GF-D8 (cell line): Measurements from ENCODE around the gene GFPT1.
"Not testable (repeated sequence)": the region's sequence is repeated elsewhere in the genome, so short reads cannot be mapped to it uniquely, and the experiment has no call there.

Experiments
- DNase-seq: peaks from one replicate; lab custom pipeline; 2025; lab: John Stamatoyannopoulos, UW

Gene GFPT1

GRCh38 chr2:69383176-69383812 lies 3.7 kb downstream of the GFPT1 start:
- DNase-seq: no peak

GRCh38 chr2:69382547-69382946 lies 4.5 kb downstream of the GFPT1 start:
- no peak for DNase-seq

GRCh38 chr2:69381337-69381737 lies 5.7 kb downstream of the GFPT1 start:
- DNase-seq: no peak

GRCh38 chr2:69380072-69380917 lies 6.7 kb downstream of the GFPT1 start:
- DNase-seq: no peak

GRCh38 chr2:69376403-69376802 lies 10.6 kb downstream of the GFPT1 start:
- DNase-seq: no peak

DNA sequence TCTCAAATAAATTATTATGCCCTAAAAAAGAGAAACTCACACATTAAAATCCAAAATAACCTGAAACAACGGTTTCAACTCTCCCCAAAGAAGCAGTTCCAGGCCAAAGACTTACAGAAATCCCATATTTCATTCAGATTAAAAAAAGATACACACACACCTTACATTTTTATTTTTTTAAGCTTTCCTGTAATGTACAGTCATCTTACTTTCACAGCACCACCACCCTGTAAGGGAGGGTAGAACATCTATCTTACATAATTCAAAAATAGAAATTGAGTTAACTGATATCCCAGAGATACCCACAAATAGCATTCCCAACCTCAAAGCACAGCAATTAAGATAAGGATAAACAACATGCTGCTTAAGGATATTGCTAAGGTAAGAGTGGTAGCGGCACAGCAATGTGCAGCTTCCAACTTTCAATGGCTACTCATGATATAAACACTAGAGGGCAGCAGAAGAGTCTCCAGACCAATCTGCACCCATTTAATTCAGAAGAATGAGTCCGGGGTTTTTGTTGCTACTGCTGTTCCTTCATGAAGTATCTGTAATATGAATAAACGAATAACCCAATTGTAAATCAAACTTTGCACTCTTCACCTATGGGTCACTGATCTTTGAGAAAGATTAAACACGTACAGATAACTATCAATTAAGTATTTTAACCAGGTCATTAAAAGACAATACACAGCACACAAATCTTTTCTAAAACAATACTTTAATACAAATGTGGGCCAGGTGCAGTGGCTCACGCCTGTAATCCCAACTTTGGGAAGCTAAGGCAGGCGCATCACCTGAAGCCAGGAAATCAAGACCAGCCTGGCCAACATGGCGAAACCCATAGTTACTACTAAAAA lies 11.3 kb downstream of the GFPT1 start:
- no peak for DNase-seq

DNA sequence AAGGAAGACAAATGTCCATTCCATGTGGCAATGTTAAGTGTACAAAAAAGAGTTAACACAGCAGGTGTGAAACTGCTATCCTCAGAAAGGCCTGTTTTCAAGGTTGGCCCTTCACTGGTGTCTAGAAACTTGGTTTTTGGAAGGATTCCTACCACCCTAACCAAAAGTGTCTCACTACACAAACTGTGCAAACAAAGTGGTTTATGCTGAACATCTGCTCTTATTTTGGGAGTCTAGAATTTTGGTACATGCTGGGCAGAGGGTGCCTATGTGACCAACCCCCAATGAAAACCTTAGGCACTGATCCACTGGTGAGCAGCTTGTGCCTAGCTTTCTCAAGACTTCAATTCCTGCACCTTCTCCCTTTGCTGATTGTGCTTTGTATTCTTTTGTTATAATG lies 14.3 kb downstream of the GFPT1 start:
- DNase-seq: no peak

DNA sequence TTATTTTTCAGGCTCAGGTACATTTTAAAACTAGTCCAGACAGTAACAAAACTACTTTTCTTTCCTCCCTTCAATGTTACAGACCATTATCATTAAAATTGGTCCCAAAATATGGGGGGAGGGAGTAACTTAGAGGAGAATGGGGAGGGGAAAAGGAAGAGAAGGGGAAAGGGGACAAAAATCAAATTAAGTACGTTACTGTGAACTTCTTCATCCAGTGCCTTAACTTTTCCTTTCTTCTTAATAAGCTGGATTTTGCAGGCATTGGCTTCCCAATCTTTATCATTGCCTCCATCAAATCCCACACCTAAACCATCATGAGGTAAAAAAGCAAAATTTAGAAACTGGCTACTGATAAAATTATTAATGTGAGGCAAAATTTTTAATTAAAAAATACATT lies 17.2 kb downstream of the GFPT1 start:
- no peak for DNase-seq

DNA sequence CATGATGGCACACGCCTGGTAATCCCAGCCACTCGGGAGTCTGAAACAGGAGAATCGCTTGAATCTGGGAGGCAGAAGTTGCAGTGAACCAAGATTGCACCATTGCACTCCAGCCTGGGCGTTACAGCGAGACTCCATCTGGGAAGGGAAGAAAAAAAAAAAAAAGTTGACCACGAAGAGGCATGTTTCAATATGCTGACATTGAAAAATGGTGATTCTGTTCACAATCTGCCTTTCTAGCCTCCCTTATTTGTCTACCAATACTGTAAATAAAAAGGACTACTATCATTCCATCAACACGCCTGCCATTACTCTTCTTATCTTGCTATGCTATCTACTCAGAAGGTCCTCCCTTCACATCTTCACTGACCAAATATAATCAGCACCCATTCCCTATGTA lies 18.4 kb downstream of the GFPT1 start:
- no peak for DNase-seq

DNA sequence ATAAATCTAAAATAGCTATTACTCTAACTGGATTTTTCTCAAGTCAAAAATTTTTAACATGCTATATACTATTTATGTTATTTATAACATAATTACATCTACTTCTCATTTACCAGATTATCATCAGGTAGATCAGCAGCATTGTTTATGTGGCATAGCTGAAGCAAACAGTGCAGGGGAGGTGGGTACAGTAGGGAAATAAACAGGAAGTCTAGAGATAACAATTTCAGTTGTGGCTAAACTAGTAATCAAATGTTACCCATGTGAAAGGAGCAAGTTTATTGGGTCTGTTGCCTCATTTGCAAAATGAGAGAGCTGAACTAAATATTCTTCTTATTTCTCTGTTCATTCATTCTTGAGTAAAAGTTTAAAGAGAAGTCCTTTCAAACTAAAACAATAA lies 27.7 kb downstream of the GFPT1 start:
- DNase-seq: no peak

GRCh38 chr2:69358914-69359313 lies 28.1 kb downstream of the GFPT1 start:
- DNase-seq: no peak

- no peak for DNase-seq
Observed at GRCh38 chr2:69356471-69356870, 30.6 kb downstream of the GFPT1 start.

- DNase-seq: not testable (repeated sequence)
Observed at GRCh38 chr2:69354976-69355375, 32.1 kb downstream of the GFPT1 start.

DNA sequence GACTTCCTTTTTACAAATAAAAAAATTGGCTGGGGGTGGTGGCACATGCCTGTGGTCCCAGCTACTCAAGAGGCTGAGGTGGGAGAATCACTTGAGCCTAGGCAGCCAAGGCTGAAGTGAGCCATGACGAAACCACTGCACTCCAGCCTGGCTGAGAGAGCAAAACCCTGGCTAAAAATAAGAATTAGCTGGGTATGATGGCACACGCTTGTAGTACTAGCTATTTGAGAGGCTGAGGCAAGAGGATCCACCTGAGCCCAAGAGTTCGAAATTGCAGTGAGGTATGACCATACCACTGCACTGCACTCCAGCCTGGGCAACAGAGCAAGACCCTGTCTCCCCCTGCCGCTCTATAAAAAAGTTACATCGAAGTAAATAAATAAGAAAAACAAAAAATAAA lies 33.7 kb downstream of the GFPT1 start:
- no peak for DNase-seq

DNA sequence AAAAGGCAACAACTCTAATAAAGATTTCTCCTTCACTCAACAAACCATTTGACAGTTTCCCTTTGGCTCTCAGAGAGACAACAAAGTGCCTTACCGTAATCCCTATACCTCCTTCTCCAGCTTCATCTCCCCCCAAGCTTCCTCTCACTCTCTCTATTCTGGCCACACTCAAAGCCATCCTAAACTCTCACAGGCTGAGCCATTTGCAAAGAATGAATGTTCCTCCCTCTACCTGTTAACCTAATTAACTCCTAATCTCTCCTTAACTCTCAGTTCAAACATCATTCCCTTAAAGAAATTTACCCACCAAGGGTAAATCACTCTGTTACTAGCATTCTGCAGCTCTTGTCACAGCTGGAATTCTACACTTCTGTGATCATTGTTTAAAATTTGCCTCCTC lies 38.2 kb downstream of the GFPT1 start:
- DNase-seq: no peak

GRCh38 chr2:69345434-69345833 lies 41.6 kb downstream of the GFPT1 start:
- DNase-seq: no peak

DNA sequence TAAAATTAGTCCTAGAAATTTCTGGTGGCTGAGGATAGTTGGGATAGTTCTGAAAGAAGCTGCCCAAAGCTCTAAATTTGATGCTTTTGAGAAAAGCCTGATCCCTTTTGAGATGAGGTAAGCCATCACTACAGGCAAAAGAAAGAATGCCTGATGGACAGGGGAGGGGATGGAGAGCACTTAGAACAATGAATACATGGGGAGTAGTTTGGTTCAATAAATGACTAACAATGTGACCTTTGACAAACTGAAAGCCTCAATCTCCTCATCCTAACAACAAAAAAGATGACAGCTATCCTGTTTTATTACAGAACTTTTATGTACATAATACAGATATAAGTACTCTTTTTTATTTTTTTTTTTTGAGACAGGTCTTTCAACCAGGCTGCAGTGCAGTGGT lies 42.7 kb downstream of the GFPT1 start:
- DNase-seq: no peak

GRCh38 chr2:69340101-69340775 lies 46.8 kb downstream of the GFPT1 start:
- no peak for DNase-seq

DNA sequence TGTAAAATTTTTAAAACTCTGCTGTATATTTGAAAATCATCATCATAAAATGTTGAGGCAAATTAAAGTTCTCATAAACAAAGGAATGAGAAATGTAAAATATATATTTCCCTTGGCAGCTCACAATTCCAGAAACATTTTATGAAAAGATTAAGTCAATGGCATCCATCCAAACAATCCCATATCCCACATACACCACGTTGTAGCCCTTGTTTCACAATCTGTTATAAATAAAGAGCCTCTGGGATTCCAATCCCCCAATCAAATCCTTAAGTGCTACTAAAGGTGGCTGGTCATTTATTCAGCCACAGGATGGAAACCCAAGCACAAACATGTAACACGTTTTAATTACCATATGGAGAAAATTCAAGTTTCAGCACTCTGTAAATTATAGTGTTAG lies 51.7 kb downstream of the GFPT1 start:
- no peak for DNase-seq

DNA sequence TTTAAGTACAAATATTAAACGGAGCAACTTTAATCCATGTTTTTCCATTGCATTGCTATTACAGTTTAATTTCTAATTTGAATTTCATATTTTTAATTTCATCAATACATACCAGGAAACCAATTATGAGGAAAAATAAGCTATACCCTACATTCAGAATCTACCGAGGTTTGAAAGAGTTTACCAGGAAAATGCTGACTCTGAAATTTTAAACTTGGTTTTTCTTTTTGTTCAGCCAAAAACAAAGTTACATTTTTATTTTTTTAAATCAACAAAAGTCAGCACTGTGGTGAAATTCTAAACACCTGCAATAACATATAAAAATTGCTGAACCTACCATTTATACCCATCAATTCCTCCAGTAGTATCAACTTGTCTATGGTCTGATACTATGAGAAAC lies 53.7 kb downstream of the GFPT1 start:
- no peak for DNase-seq

DNA sequence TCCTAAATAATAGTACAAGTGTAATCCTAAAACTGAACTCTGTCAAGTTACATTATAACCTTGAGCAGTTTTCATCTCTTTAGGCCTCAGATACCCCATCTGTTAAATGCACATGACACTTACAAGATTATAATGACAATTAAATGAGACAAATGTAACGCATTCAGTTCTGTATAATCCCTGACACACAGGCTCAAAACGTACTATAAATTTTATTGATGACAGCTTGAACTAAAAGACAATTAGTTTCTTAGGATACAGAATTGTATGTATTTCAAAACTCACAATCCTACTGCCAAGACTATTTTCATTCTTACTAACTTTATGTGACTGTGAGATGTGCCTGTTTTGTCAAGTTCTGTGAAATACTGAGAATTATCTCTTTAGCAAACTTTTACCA lies 56.2 kb downstream of the GFPT1 start:
- no peak for DNase-seq

DNA sequence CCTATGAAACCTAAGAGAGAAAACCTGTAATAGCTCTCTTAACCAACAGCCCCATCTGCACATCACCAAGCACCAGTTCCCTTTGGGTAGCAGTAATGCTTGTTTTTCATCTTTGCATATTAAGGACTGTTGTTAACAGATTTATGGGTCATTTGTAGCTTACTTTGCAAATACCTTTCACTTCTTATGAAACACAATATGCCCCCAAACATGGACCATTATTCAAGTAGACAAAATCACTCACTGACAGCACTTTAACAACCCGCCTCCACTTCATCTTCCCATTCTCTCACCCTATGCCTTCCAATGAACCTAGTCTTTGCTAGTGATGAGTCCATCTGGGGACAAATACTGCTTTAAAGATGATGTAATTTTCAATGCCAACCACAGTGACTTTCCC lies 64.4 kb downstream of the GFPT1 start:
- DNase-seq: no peak
